Medulla oblongata (tissue), 1 donor: ENCODE data around the gene RFX1.

Experiments
- DNase-seq: peaks from one replicate; pipeline ENCODE4 v3.0.0-alpha.2; 2015; ENCODE audit errors: extremely low spot score

Gene RFX1

GRCh38 chr19:13996928-13997630 is 9.0 kb downstream of the RFX1 start:
- no peak for DNase-seq

- DNase-seq, result no peak
Measured at GRCh38 chr19:13995878-13996765, 10.0 kb downstream of the RFX1 start.

- peak; percentile 35 for DNase-seq
Measured at GRCh38 chr19:13995017-13995728, 10.9 kb downstream of the RFX1 start.

GRCh38 chr19:13993590-13994300 is 12.4 kb downstream of the RFX1 start:
- DNase-seq, result no peak

GRCh38 chr19:13992025-13992424 is 14.1 kb downstream of the RFX1 start:
- no peak for DNase-seq

GRCh38 chr19:13990085-13990484 is 16.0 kb downstream of the RFX1 start:
- DNase-seq, result no peak

GRCh38 chr19:13989487-13989886 is 16.6 kb downstream of the RFX1 start:
- no peak for DNase-seq

- DNase-seq, result peak; percentile 85
Measured at GRCh38 chr19:13987101-13987890, 18.8 kb downstream of the RFX1 start.

- peak; percentile 77 for DNase-seq
Measured at GRCh38 chr19:13986348-13986904, 19.7 kb downstream of the RFX1 start.

- DNase-seq, result no peak
Measured at GRCh38 chr19:13985771-13986347, 20.3 kb downstream of the RFX1 start.

GRCh38 chr19:13984875-13985741 is 21.0 kb downstream of the RFX1 start:
- no peak for DNase-seq

GRCh38 chr19:13984186-13984585 is 21.9 kb downstream of the RFX1 start:
- no peak for DNase-seq

GRCh38 chr19:13983213-13983889 is 22.8 kb downstream of the RFX1 start:
- DNase-seq, result no peak

- DNase-seq, result no peak
Measured at GRCh38 chr19:13982773-13983172, 23.3 kb downstream of the RFX1 start.

- DNase-seq, result no peak
Measured at GRCh38 chr19:13981988-13982501, 24.1 kb downstream of the RFX1 start.

GRCh38 chr19:13981467-13981866 is 24.7 kb downstream of the RFX1 start:
- no peak for DNase-seq

GRCh38 chr19:13981021-13981420 is 25.1 kb downstream of the RFX1 start:
- no peak for DNase-seq

GRCh38 chr19:13980340-13980739 is 25.8 kb downstream of the RFX1 start:
- DNase-seq, result no peak
